Measurements from ENCODE around the gene SCNN1A. TPM values are rescaled to one million over a fixed set of nuclear protein-coding genes. Genes with fewer than 3 reads are reported as not detected.

SCNN1A gene
- total RNA-seq, 1 donor from 2014 or later, result 14.3 TPM

DNA sequence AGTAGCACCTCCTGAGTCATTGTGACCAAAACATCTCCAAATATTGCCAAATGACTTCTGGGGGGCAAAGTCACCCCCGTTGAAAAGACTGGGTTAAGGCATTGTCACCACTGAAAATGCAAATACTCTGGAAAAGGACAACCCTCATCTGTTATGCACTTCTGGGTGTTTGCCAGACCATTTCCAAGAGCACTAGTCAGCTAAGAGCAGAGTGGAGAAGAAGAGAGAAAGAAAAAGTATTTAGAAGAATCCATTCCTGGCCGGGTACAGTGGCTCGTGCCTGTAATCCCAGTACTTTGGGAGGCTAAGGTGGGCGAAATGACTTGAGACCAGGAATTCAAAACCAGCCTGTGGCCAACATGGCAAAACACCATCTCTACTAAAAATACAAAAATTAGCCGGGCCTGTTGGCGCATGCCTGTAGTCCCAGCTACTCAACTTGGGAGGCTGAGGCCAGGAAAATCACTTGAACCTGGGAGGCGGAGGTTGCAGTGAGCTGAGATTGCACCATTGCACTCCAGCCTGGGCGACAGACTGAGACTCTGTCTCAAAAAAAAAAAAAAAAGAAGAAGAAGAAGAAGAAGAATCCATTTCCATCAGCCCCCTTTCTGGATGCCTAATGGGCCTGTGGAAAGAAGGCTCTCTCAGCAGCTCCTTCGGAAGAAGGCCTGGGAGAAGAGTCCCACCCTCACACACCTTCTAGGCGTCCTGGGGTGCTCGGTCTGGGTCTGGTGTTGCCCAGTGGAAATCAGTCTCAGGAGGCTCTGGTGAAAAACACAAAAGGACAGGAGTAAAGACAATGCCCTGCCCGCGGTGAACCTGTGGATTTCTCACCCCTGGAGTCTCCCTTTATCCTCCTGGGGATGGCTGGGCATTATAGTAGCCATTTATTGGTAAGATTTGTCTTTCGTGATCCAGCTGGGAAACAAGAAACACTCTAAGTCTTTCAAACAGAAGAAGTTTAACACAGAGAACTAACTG, 5.1 kb upstream of the SCNN1A start:
- intact Hi-C loops (cut with DNase I), result loop anchor here (5.0 kb wide), 1 partner anchor 58 kb away; no protein-coding TSS in a partner anchor

DNA sequence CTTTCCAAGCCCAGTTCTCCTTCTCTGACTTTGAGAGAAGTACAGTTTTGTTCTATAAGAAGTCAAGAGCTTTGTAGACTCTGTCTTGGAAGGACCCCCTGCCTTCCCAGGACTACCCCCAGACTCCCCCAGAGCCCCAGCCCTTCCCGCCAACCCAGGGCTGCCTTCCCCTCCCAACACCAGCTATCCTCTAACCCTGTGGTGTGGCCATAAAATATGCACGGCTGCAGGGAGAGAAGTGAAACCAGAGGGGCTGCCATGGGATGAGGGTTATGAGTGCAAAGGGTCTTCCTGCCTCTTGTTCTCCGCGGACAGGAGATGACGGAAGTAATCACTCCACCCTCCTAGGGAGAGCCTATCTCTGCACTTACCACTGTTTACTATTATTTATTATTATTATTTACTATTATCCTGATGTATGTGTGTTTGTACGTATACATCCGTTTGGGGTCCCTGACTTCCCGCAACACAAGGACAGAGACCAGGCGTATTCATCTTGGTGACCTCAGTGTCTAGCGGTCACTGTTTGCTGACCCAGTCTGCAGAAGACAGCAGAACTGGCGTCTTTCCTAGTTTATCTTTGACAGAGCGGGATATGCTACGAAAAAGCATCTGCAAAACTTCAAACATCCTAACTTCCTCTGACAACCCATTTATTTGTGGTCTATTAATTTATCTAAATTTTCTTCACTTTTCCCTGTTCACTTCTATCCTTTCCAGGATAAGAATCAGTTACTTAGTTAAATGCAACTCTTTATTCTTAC, 3.5 kb upstream of the SCNN1A start:
- Histone ChIP-seq H3K27ac (no peak overlapping the region), H3K9me3 (no peaks in the 10 kb centered on the region), H3K4me1 (peaks cover 0 to 30% of the 10 kb centered on the region in 2 donors), H3K36me3 (no peaks in the 10 kb centered on the region), H3K4me3 (no peak overlapping the region), H3K27me3 (no peaks in the 10 kb centered on the region)
- intact Hi-C loops (cut with DNase I), result no loop called here
- no peak for DNase-seq (ENCODE audit: low spot score in 2 of 2)
- TF ChIP-seq, protein P1, sequence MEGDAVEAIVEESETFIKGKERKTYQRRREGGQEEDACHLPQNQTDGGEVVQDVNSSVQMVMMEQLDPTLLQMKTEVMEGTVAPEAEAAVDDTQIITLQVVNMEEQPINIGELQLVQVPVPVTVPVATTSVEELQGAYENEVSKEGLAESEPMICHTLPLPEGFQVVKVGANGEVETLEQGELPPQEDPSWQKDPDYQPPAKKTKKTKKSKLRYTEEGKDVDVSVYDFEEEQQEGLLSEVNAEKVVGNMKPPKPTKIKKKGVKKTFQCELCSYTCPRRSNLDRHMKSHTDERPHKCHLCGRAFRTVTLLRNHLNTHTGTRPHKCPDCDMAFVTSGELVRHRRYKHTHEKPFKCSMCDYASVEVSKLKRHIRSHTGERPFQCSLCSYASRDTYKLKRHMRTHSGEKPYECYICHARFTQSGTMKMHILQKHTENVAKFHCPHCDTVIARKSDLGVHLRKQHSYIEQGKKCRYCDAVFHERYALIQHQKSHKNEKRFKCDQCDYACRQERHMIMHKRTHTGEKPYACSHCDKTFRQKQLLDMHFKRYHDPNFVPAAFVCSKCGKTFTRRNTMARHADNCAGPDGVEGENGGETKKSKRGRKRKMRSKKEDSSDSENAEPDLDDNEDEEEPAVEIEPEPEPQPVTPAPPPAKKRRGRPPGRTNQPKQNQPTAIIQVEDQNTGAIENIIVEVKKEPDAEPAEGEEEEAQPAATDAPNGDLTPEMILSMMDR (IDR thresholded peaks at IDR 0.05), result no peak

More for the DNA sequence above, 5.1 kb upstream of the SCNN1A start:
- no peaks in the 10 kb centered on the region for H3K9me3 ChIP-seq
- H3K27ac ChIP-seq, result no peak overlapping the region
- TF ChIP-seq, protein P1 (IDR thresholded peaks at IDR 0.05), result no peak
- H3K4me3 ChIP-seq, result no peak overlapping the region
- H3K27me3 ChIP-seq, result no peaks in the 10 kb centered on the region
- no peak for DNase-seq (ENCODE audit: low spot score in 2 of 2)
- H3K36me3 ChIP-seq, result no peaks in the 10 kb centered on the region
- peaks cover 9 to 40% of the 10 kb centered on the region in 2 donors for H3K4me1 ChIP-seq

DNA sequence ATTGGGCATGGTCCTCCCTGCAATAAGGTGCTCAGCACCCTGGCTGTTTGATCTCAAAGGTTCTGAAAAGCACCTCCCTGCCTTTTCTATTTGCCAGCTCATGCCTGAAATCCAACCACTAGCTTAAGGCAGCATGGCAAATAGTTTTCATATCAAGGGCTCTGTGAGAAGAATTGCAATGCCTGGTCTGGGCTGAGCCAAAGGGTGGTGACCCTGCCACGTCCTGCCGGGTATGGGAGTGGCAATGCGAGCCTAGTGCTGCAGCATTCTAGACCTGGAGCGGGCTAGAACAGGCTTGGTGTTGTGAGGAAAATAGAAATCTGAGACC, 2.3 kb upstream of the SCNN1A start:
- Histone ChIP-seq H3K27ac (peak overlapping the region; percentile 45 to 53), H3K4me1 (peaks cover 0 to 23% of the 10 kb centered on the region in 2 donors), H3K9me3 (no peaks in the 10 kb centered on the region), H3K36me3 (no peaks in the 10 kb centered on the region), H3K4me3 (no peak overlapping the region), H3K27me3 (no peaks in the 10 kb centered on the region)
- no peak for DNase-seq (ENCODE audit: low spot score in 2 of 2)
- intact Hi-C loops (cut with DNase I), result no loop called here
- TF ChIP-seq, protein P1 (IDR thresholded peaks at IDR 0.05), result no peak

DNA sequence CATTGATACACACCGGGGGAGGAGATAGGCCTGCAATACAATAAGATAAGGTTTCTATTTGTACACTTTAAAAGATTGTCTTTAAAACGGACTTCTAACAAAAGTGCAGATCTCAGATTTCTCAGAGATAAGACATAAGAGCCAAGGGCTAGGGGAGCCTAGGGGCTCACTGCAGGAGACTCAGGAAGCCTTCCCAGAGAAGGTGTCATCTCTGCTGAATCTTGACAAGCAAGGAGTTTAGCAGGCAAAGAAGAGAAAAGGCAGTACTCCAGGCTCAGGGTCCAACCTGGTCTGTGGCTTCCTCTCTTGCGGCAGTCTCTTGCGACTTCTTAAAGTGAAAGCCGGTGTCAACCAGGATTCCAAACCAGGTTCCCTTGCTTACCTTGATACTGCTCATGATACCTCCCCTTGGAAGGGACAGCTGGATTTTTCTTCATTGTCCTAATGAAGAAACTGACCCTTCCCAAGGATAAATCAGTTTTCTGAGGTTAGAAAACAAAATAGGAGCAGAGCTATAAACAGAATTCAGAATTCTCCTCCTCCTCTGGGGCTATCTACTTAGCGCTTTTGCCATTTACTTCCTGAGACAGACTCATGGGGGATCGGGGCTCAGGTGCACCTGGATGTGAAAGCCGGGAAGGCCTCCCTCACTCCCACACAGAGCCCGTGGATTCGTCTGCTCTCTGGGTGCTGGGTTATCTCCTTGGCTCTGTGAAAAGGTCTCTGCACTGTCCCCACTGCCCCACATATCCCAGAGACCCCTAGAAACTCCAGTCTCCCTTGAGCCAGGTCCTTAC, 1.7 kb upstream of the SCNN1A start:
- H3K27ac ChIP-seq, result peak overlapping the region; percentile 45 to 53
- no peaks in the 10 kb centered on the region for H3K36me3 ChIP-seq
- H3K27me3 ChIP-seq, result no peaks in the 10 kb centered on the region
- TF ChIP-seq, protein P1 (IDR thresholded peaks at IDR 0.05), result no peak
- intact Hi-C loops (cut with DNase I), result no loop called here
- DNase-seq (ENCODE audit: low spot score in 2 of 2), result no peak
- H3K4me3 ChIP-seq, result no peak overlapping the region
- H3K9me3 ChIP-seq, result no peaks in the 10 kb centered on the region
- peaks cover 0 to 27% of the 10 kb centered on the region in 2 donors for H3K4me1 ChIP-seq
